ENCODE results near the gene AGPAT3.

DNA sequence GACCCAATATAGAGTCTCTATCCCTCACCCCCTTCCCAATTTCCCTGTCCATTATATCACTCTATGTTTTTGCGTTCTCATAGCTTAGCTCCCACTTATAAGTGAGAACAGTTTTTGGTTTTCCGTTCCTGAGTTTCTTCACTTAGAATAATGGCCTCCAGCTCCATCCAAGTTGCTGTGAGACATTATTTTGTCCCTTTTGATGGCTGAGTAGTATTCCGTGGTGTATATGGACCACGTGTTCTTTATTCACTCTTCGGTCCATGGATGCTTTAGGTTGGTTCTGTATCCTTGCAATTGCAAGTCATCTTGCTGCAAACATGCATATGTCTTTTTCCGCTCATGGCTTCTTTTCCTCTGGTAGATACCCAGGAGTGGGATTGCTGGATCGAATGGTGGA lies 54.3 kb downstream of the AGPAT3 start:
- no peak for TF ChIP-seq ZNF560 (tag by site-specific recombination; IDR thresholded peaks at IDR 0.05; ENCODE audit: borderline replicate concordance)
- TF ChIP-seq ZNF558 (tag by site-specific recombination; IDR thresholded peaks at IDR 0.05): no peak
- TF ChIP-seq SCRT2 (tag by site-specific recombination; IDR thresholded peaks at IDR 0.05): no peak
- TF ChIP-seq, protein P1, sequence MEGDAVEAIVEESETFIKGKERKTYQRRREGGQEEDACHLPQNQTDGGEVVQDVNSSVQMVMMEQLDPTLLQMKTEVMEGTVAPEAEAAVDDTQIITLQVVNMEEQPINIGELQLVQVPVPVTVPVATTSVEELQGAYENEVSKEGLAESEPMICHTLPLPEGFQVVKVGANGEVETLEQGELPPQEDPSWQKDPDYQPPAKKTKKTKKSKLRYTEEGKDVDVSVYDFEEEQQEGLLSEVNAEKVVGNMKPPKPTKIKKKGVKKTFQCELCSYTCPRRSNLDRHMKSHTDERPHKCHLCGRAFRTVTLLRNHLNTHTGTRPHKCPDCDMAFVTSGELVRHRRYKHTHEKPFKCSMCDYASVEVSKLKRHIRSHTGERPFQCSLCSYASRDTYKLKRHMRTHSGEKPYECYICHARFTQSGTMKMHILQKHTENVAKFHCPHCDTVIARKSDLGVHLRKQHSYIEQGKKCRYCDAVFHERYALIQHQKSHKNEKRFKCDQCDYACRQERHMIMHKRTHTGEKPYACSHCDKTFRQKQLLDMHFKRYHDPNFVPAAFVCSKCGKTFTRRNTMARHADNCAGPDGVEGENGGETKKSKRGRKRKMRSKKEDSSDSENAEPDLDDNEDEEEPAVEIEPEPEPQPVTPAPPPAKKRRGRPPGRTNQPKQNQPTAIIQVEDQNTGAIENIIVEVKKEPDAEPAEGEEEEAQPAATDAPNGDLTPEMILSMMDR (tag by site-specific recombination; IDR thresholded peaks at IDR 0.05): no peak
- no peak for TF ChIP-seq ZNF549 (tag by site-specific recombination; IDR thresholded peaks at IDR 0.05)
- TF ChIP-seq, protein P2, sequence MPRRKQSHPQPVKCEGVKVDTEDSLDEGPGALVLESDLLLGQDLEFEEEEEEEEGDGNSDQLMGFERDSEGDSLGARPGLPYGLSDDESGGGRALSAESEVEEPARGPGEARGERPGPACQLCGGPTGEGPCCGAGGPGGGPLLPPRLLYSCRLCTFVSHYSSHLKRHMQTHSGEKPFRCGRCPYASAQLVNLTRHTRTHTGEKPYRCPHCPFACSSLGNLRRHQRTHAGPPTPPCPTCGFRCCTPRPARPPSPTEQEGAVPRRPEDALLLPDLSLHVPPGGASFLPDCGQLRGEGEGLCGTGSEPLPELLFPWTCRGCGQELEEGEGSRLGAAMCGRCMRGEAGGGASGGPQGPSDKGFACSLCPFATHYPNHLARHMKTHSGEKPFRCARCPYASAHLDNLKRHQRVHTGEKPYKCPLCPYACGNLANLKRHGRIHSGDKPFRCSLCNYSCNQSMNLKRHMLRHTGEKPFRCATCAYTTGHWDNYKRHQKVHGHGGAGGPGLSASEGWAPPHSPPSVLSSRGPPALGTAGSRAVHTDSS (tag by site-specific recombination; IDR thresholded peaks at IDR 0.05): no peak
- TF ChIP-seq ZNF132 (tag by site-specific recombination; IDR thresholded peaks at IDR 0.05; ENCODE audit: borderline replicate concordance): no peak
- TF ChIP-seq TRIM28 (IDR thresholded peaks at IDR 0.05; ENCODE audit: borderline replicate concordance, low read length): no peak
- TF ChIP-seq ZFP41 (tag by site-specific recombination; IDR thresholded peaks at IDR 0.05; ENCODE audit: borderline replicate concordance): no peak
- no peak for TF ChIP-seq ZBTB20 (tag by site-specific recombination; IDR thresholded peaks at IDR 0.05)
- TF ChIP-seq, protein P3, sequence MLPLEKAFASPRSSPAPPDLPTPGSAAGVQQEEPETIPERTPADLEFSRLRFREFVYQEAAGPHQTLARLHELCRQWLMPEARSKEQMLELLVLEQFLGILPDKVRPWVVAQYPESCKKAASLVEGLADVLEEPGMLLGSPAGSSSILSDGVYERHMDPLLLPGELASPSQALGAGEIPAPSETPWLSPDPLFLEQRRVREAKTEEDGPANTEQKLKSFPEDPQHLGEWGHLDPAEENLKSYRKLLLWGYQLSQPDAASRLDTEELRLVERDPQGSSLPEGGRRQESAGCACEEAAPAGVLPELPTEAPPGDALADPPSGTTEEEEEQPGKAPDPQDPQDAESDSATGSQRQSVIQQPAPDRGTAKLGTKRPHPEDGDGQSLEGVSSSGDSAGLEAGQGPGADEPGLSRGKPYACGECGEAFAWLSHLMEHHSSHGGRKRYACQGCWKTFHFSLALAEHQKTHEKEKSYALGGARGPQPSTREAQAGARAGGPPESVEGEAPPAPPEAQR (tag by site-specific recombination; IDR thresholded peaks at IDR 0.05): no peak
- no peak for TF ChIP-seq SETDB1 (IDR thresholded peaks at IDR 0.05; ENCODE audit: insufficient read length, low read length)
- TF ChIP-seq ZNF416 (tag by site-specific recombination; IDR thresholded peaks at IDR 0.05): no peak
